ENCODE measurements around the gene LCN9.
A peak's percentile ranks its signal among the peaks of the same experiment; 100 is the strongest.
"Not testable (repeated sequence)": the region's sequence is repeated elsewhere in the genome, so short reads cannot be mapped to it uniquely, and the experiment has no call there.

The LCN9 gene

GRCh38 chr9:135665795-135666189 is 2.7 kb downstream of the LCN9 start:
- peak; percentile 31 for DNase-seq (ENCODE audit: low read depth)
- TF ChIP-seq CTCF (IDR thresholded peaks at IDR 0.05; ENCODE audit: low read depth, low read length), result no peak
- no peak for TF ChIP-seq MYC (IDR thresholded peaks at IDR 0.05; ENCODE audit: low read depth, low read length)
- TF ChIP-seq POLR2A (IDR thresholded peaks at IDR 0.05; ENCODE audit: extremely low read depth, insufficient read length), result no peak
- no peak for TF ChIP-seq MAX (IDR thresholded peaks at IDR 0.05; ENCODE audit: low read depth, low read length)
- H3K4me3 ChIP-seq (ENCODE audit: low read depth, low read length), result no peak overlapping the region

GRCh38 chr9:135666534-135667462 is 3.7 kb downstream of the LCN9 start:
- DNase-seq (ENCODE audit: low read depth), result no peak
- no peak overlapping the region for H3K4me3 ChIP-seq (ENCODE audit: low read depth, low read length)
- TF ChIP-seq MAX (IDR thresholded peaks at IDR 0.05; ENCODE audit: low read depth, low read length) (no peak), POLR2A (IDR thresholded peaks at IDR 0.05; ENCODE audit: extremely low read depth, insufficient read length) (no peak), CTCF (IDR thresholded peaks at IDR 0.05; ENCODE audit: low read depth, low read length) (no peak), MYC (IDR thresholded peaks at IDR 0.05; ENCODE audit: low read depth, low read length) (no peak)

- DNase-seq (ENCODE audit: low read depth), result no peak
- no peak overlapping the region for H3K4me3 ChIP-seq (ENCODE audit: low read depth, low read length)
- TF ChIP-seq MAX (IDR thresholded peaks at IDR 0.05; ENCODE audit: low read depth, low read length), result no peak
Measured at GRCh38 chr9:135667463-135668001, 4.4 kb downstream of the LCN9 start.

- not testable (repeated sequence) for DNase-seq (ENCODE audit: low read depth); H3K4me3 ChIP-seq (ENCODE audit: low read depth, low read length)
Measured at GRCh38 chr9:135669018-135669417, 5.9 kb downstream of the LCN9 start.

GRCh38 chr9:135669616-135670285 is 6.6 kb downstream of the LCN9 start:
- no peak for DNase-seq (ENCODE audit: low read depth)
- TF ChIP-seq CTCF (IDR thresholded peaks at IDR 0.05; ENCODE audit: low read depth, low read length) (no peak), MAX (IDR thresholded peaks at IDR 0.05; ENCODE audit: low read depth, low read length) (no peak), POLR2A (IDR thresholded peaks at IDR 0.05; ENCODE audit: extremely low read depth, insufficient read length) (no peak), MYC (IDR thresholded peaks at IDR 0.05; ENCODE audit: low read depth, low read length) (no peak)
- no peak overlapping the region for H3K4me3 ChIP-seq (ENCODE audit: low read depth, low read length)

- no peak overlapping the region for H3K4me3 ChIP-seq (ENCODE audit: low read depth, low read length)
Measured at GRCh38 chr9:135670721-135671590, 7.8 kb downstream of the LCN9 start.

More at GRCh38 chr9:135670721-135671590, 7.8 kb downstream of the LCN9 start:
- TF ChIP-seq CTCF (IDR thresholded peaks at IDR 0.05; ENCODE audit: low read depth, low read length), result no peak
- TF ChIP-seq MAX (IDR thresholded peaks at IDR 0.05; ENCODE audit: low read depth, low read length), result no peak
- no peak for TF ChIP-seq MYC (IDR thresholded peaks at IDR 0.05; ENCODE audit: low read depth, low read length)
- TF ChIP-seq POLR2A (IDR thresholded peaks at IDR 0.05; ENCODE audit: extremely low read depth, insufficient read length), result no peak
- no peak for DNase-seq (ENCODE audit: low read depth)

All from NB4 (cell line).